ENCODE measurements around the gene AMD1.

DNA sequence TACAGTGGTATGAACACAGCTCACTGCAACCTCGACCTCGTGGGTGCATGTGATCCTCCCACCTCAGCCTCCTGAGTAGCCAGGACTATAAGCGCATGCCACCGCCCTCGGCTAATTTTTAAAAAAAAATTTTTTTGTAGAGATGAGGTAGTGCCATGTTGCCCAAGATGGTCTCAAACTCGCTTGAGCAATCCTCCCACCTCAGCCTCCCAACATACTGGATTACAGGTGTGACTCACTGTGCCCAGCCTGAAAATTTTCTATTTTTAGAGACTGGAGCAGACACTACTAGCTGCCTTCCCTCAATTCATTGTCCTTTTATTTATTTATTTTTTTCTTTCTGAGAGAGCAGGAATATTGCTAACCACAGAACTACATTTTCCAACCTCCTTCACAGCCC is 63.6 kb downstream of the AMD1 start:
- TF ChIP-seq, protein P1, sequence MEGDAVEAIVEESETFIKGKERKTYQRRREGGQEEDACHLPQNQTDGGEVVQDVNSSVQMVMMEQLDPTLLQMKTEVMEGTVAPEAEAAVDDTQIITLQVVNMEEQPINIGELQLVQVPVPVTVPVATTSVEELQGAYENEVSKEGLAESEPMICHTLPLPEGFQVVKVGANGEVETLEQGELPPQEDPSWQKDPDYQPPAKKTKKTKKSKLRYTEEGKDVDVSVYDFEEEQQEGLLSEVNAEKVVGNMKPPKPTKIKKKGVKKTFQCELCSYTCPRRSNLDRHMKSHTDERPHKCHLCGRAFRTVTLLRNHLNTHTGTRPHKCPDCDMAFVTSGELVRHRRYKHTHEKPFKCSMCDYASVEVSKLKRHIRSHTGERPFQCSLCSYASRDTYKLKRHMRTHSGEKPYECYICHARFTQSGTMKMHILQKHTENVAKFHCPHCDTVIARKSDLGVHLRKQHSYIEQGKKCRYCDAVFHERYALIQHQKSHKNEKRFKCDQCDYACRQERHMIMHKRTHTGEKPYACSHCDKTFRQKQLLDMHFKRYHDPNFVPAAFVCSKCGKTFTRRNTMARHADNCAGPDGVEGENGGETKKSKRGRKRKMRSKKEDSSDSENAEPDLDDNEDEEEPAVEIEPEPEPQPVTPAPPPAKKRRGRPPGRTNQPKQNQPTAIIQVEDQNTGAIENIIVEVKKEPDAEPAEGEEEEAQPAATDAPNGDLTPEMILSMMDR (conservative IDR thresholded peaks at IDR 0.05; ENCODE audit: low read length): no peak
- no peak for TF ChIP-seq EZH2phosphoT487 (IDR thresholded peaks at IDR 0.05; ENCODE audit: borderline replicate concordance)

All from Loucy (cell line).